C4-2B (cell line): ENCODE measurements around the gene ZNF618.

Source experiments
- H3K27ac ChIP-seq: fragments of 450-650 bp; 2 replicates; pipeline ENCODE4 v1.5.1; 2017
- ZFX ChIP-seq: fragments of 450-650 bp; IDR thresholded peaks from 2 replicates; pipeline ENCODE4 v1.6.1; 2017
- TF ChIP-seq, protein P1 (sequence below): fragments of 450-650 bp; conservative IDR thresholded peaks from 2 replicates; pipeline ENCODE4 v1.5.1; 2017; ENCODE audit warnings: mild to moderate bottlenecking

Gene ZNF618

GRCh38 chr9:113976915-113977314, 100.8 kb downstream of the ZNF618 start:
- TF ChIP-seq, protein P1, sequence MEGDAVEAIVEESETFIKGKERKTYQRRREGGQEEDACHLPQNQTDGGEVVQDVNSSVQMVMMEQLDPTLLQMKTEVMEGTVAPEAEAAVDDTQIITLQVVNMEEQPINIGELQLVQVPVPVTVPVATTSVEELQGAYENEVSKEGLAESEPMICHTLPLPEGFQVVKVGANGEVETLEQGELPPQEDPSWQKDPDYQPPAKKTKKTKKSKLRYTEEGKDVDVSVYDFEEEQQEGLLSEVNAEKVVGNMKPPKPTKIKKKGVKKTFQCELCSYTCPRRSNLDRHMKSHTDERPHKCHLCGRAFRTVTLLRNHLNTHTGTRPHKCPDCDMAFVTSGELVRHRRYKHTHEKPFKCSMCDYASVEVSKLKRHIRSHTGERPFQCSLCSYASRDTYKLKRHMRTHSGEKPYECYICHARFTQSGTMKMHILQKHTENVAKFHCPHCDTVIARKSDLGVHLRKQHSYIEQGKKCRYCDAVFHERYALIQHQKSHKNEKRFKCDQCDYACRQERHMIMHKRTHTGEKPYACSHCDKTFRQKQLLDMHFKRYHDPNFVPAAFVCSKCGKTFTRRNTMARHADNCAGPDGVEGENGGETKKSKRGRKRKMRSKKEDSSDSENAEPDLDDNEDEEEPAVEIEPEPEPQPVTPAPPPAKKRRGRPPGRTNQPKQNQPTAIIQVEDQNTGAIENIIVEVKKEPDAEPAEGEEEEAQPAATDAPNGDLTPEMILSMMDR, result no peak
- TF ChIP-seq ZFX, result no peak
- H3K27ac ChIP-seq, result no peak overlapping the region

DNA sequence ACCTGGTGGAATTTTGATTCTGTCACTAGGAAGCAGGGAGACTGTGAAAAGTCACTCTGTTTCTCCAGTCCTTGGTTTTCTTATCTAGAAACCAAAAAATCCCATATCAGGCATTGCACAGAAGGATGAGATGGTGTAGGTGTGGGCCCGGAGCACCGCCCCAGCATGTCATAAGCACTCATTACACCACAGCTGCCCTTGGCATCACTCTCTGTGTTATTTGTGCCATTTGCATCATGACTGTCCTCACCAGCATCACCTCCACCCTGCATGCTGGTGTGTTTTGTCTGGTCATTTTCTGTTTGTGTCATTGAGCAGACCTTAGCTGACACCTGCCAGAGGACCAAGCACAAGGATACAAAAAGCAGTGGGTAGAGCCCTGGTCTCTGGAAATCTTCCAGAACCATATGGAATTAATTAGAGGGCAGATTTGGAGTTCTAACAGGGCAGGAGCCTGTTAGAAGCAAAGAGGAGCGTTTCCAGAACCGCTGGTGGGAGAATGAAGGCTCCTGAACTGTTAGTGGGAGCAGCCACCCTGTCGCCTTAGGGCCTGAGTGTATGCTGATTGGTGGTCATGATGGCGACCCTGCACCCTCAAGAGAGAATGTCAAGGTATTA, 102.7 kb downstream of the ZNF618 start:
- H3K27ac ChIP-seq, result no peak overlapping the region
- TF ChIP-seq, protein P1, result no peak
- no peak for TF ChIP-seq ZFX

GRCh38 chr9:113979343-113980127, 103.4 kb downstream of the ZNF618 start:
- H3K27ac ChIP-seq, result no peak overlapping the region; the same call in 1 of the 2 replicates
- TF ChIP-seq ZFX, result no peak
- TF ChIP-seq, protein P1, result no peak

DNA sequence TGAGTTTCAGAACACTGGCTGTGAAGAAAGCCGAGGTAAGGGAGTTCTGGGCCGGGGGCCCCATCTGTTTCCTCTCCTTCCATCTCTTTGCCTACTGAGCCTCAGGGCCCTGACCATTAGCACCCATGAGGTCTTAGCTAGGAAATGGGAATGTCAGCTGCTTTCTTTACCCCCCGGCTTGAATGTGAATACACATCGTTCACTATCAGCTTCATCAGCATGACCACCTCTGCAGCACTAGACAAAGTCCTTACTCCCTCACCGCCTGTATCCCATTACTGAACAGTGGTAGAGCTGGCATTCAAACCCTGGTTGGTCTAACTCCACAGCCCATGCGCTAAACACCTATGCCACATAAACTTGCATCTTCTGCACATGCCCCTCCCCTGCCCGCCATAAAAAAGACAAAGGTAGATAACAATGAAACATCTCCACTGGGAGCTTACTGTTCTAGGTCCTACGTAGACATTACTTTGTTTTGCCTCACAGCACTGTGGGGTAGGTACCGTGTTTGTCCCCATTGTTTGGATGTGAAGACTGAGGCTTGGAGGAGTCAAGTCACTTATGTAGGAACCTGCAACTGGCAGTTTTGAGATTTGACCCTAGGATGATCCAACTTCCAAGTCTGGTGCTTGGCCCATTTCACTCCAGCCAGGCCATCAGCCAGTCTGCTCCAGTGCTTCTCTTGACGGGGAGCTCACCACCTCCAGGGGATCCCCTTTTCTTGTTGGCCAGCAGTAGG, 108.7 kb downstream of the ZNF618 start:
- TF ChIP-seq, protein P1, result no peak
- no peak for TF ChIP-seq ZFX
- H3K27ac ChIP-seq, result no peak overlapping the region

DNA sequence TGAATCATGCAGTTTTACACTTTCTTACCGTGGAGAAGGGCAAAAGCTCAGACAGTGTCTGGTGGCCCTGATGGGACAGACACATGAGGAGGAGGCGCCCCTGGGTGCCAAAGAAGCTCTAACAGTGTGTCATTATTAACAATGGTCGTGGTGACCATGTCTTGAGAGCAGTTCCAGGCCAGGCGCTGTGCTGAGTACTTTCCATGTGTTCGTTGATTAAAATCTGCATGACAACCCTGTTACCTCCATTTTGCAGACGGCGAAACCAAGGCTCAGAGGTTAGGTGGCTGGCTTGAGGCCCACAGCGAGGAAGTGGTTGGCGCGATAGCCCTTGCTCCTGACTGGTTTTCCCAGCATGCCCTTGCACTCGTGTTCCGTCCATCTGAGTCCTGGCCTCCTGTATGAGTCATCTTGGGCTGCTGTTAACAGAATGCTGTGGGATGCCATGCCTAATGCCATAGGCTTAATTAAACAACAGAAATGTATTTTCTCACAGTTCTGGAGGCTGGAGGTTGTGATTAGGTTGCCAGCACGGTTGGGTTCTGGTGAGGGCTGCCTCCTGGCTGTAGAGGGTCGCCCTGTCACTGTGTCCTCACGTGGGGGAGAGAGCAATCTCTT, 110.0 kb downstream of the ZNF618 start:
- TF ChIP-seq, protein P1, result no peak
- TF ChIP-seq ZFX, result no peak
- no peak overlapping the region for H3K27ac ChIP-seq

GRCh38 chr9:113986931-113987330, 110.8 kb downstream of the ZNF618 start:
- H3K27ac ChIP-seq, result no peak overlapping the region
- TF ChIP-seq, protein P1, result no peak
- TF ChIP-seq ZFX, result no peak
